Stimulated activated CD8-positive, alpha-beta memory T cell treated with anti-CD3 and anti-CD28 coated beads, Interleukin-4, amount 100 ng/mL, for 4 hours (primary cell): ENCODE results near the gene CHMP2A.
"Not testable (repeated sequence)": the region's sequence is repeated elsewhere in the genome, so short reads cannot be mapped to it uniquely, and the experiment has no call there.

Experiments
- DNase-seq, 2 donors: peaks; one replicate each; pipeline ENCODE4 v3.0.0-alpha.2; 2020; ENCODE audit warnings: low read depth in 2 of 2, low spot score in 1 of 2

CHMP2A gene

GRCh38 chr19:58513694-58514563 lies 41.0 kb downstream of the CHMP2A start:
- DNase-seq, result peak; percentile 79 to 85

GRCh38 chr19:58513213-58513693 lies 41.7 kb downstream of the CHMP2A start:
- DNase-seq, result no peak

- no peak for DNase-seq
Observed at GRCh38 chr19:58511353-58512208, 43.3 kb downstream of the CHMP2A start, which contains the start of gene SLC27A5. Gene SLC27A5, minus strand, starts transcription at chr19:58511992. Its CDS starts 37 bp downstream, at chr19:58511955.

- DNase-seq, result no peak
Observed at GRCh38 chr19:58510084-58510862, 44.6 kb downstream of the CHMP2A start.

- no peak for DNase-seq
Observed at GRCh38 chr19:58509731-58510083, 45.2 kb downstream of the CHMP2A start.

- DNase-seq, result not testable (repeated sequence)
Observed at GRCh38 chr19:58507602-58508223, 47.2 kb downstream of the CHMP2A start.
